Measurements from ENCODE around the gene PI16.
"Not testable (repeated sequence)": the region's sequence is repeated elsewhere in the genome, so short reads cannot be mapped to it uniquely, and the experiment has no call there.

- not testable (repeated sequence) for TF ChIP-seq POLR2AphosphoS5 (IDR thresholded peaks at IDR 0.05; ENCODE audit: low read depth); CTCF (IDR thresholded peaks at IDR 0.05; ENCODE audit: insufficient read depth, low read length); SPI1 (IDR thresholded peaks at IDR 0.05; ENCODE audit: borderline replicate concordance, low read depth)
These were observed 35.9 kb downstream of the PI16 start for GRCh38 chr6:36990401-36990800.
